ENCODE results near the gene RASGRF1.

The RASGRF1 gene

DNA sequence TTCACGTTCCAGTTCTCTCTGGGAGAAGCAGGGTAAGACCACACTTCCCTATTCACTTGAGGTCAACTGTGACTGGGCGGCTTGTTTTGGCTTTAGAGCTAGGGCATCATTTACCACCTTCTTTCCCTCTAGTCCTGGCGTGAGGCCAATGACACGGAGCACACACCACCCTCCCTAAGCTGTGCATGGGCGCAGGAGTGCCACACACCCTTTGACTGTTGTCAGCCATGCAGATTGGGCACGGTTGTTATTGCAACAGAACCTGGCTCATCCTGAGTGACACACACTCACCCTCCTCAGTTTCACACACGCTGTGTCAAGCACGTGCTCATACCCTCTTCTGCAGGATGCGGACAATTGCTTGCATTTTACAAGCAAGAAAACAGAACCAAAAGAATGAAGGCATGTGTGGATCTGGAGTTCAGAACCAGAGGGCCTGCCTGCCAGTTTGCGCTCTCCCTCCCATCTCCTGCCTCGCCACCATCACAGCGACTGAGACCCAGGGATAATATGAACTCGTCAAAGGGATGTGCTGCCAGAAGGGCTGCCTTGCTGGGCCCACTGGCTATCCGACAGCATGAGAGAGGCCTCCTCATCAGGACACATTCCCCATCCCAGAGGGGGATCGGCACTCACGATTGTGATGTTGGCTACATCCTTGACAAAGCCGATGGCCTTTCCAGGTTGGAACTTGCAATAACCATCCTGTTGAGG lies 163.3 kb downstream of the RASGRF1 start:
- no peak for FAIRE-seq

DNA sequence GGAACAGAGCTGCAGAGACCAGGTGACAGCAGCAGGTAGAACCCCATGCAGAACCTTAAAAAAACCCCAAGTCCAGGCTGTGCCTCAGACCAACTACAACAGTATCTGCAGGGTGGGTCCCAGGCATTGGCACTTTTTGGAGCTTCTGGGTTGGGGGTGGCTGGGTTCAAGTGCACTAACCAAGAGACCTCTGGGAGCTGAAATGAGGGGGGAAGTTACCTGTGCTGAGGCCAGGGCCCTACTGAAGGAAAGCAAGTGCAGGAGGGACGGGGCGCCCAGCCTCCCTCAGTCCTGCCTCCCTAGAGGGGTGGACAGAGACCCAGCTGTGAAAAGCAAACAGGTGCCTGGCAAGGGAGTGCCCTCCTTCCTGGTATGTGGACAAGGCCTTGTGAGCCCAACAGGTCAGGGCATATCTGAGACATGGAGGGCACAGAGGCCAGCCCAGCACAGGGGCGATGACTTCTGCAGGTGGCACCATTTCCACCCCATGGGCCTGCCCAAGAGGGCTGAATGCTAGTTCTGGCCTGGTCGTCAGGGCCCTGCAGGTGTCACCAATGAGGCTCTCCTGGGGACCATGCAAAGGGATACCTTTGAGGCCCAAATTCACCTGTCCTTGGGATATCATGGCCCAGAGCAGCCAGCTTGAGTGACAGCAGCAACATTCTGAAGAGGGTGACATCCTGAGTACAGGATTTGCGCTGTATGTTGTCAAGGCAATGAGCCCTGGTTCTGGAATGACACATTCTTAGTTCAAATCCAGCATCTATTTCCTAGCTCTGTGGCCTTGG lies 164.4 kb downstream of the RASGRF1 start:
- FAIRE-seq = no peak

DNA sequence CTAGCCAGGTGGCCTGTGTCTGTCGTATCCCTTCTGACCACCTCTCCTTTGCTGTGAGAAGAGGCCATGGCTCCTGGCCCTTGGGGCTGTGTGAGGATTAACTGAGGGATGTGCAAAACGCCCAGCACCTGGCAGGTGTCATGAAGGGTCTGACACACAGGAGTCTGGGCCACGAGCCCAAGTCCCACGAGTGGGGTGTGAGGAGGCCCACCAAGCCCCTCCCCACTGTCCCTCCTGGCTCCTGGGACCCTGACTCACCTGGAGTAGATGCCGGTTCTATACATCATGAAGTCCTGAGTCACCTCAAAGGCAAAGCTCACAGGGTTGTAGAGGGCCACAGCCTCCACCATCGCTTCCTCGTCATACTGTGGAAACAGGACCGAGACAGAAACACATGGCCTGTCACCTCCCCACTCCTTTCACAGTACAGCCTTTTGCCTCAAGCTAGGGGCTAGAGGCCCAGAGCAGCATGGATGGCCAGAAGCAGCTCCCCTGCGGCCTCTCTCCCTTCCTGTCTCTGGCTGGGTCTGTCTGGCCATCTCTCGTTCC lies 165.4 kb downstream of the RASGRF1 start:
- FAIRE-seq = no peak

GRCh38 chr15:78923480-78924360 lies 166.9 kb downstream of the RASGRF1 start:
- FAIRE-seq = no peak

DNA sequence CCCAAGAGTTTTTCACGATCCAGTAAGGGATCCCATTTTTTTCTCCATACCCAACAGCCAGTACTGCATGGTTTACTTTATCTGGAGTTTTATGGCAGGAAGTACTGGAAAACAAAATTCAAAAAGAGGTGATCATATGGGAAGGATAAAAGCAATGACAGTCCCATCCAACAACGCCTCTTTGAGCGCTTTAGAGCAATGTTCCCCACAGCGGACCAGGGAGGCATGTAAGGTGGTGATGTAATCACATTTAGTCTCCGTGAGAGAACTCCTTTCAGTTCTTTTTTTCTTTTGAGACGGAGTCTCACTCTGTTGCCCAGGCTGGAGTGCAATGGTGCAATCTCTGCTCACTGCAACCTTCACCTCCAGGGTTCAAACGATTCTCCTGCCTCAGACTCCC lies 167.6 kb downstream of the RASGRF1 start:
- no peak for FAIRE-seq

- FAIRE-seq = no peak
Observed at GRCh38 chr15:78922527-78922926, 168.1 kb downstream of the RASGRF1 start.

GRCh38 chr15:78921940-78922339 lies 168.6 kb downstream of the RASGRF1 start:
- no peak for FAIRE-seq

GRCh38 chr15:78921517-78921916 lies 169.1 kb downstream of the RASGRF1 start:
- FAIRE-seq = no peak

- FAIRE-seq = no peak
Observed at GRCh38 chr15:78917888-78918287, 172.7 kb downstream of the RASGRF1 start.

DNA sequence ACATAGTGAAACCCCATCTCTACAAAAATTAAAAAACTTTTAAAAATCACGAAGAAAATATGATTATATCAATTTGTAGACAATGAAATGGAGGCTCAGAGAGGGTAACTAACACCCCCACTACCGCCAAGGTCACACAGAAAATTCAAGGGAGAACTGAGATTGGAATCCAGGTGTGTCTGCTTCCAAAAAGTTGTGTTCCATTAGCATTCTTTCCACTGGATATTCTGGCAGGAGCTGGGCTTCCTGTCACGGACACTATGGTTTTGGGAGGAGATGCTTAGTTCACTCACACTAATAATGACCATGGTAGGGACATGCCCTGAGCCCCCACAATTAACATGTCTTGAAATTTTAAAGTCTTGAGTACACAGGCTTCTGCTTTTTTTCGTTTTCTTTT lies 174.5 kb downstream of the RASGRF1 start:
- no peak for FAIRE-seq

- FAIRE-seq = no peak
Observed at GRCh38 chr15:78915341-78916087, 175.1 kb downstream of the RASGRF1 start.

- no peak for FAIRE-seq
Observed at GRCh38 chr15:78914027-78914764, 176.4 kb downstream of the RASGRF1 start.

- no peak for FAIRE-seq
Observed at GRCh38 chr15:78913012-78913411, 177.6 kb downstream of the RASGRF1 start.

DNA sequence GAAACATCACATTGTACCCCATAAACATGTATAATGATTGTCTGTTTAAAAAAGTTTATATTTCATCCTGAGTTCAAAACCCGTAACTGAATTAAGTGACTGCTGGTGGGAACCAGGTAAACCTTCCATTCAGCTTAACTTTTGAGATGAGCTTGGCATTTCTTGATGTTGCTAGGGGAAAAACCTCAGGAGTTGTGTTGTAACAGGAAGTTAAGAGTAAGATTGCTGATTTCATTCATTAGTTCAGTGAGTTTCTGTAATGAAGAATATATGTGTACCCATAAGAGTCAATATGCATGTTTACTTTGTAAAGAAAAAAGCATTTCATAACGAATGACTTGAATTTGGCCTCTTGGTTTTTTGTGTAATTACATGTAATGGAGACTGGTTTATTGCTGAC lies 178.3 kb downstream of the RASGRF1 start:
- FAIRE-seq = no peak

DNA sequence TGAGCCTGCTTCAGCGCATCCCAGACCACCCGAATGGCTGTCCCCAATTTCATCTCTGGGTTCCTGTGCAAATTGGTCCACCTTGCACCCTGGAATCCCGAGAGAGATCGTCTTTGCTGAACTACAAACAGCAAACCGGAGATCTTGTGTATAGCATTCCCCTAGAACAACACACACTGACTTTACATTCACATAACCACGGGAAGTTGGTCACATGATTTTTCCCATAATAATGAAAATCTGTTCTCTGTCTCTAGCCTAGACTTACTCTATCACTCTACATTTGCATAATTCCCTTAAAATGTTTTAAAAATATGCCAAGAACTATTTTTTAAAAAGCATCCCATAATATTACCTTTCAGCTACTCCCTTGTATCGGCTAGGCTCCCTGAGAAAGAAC lies 180.3 kb downstream of the RASGRF1 start:
- no peak for FAIRE-seq
